ENCODE data around the gene MRPL40. TPM values are rescaled to one million over a fixed set of nuclear protein-coding genes. Genes with fewer than 3 reads are reported as not detected.

MRPL40 gene
- total RNA-seq, 4 donors from 2014 or later = 19.6 to 33.9 (median 23.4) TPM

- intact Hi-C loops (cut with DNase I; ENCODE audit: low total_unique reads) = no loop called here
- TF ChIP-seq CTCF (IDR thresholded peaks at IDR 0.05) = no peak
- TF ChIP-seq POLR2A (IDR thresholded peaks at IDR 0.05) = no peak
- WGBS, 2 donors = 61 to 82% methylated on average over 4 of the region's 4 CpGs
- DNase-seq (ENCODE audit: low spot score in 2 of 2) = peak in 1 of 2 donors; percentile 34
- no peak overlapping the region for H3K4me3 ChIP-seq (ENCODE audit: low read depth, poor library complexity, severe bottlenecking)
Observed at GRCh38 chr22:19455585-19456370, 23.4 kb downstream of the MRPL40 start.

GRCh38 chr22:19456541-19456940 is 24.2 kb downstream of the MRPL40 start:
- DNase-seq (ENCODE audit: low spot score in 2 of 2) = peak in 1 of 2 donors; percentile 61
- WGBS, 2 donors = 91% methylated on average over 10 of the region's 10 CpGs
- no peak overlapping the region for H3K4me3 ChIP-seq (ENCODE audit: low read depth, poor library complexity, severe bottlenecking)
- TF ChIP-seq CTCF (IDR thresholded peaks at IDR 0.05) (no peak), POLR2A (IDR thresholded peaks at IDR 0.05) (no peak)
- intact Hi-C loops (cut with DNase I; ENCODE audit: low total_unique reads) = no loop called here

- WGBS, 2 donors = 90 to 93% methylated on average over 8 of the region's 8 CpGs
- intact Hi-C loops (cut with DNase I; ENCODE audit: low total_unique reads) = no loop called here
- no peak for TF ChIP-seq POLR2A (IDR thresholded peaks at IDR 0.05)
- TF ChIP-seq CTCF (IDR thresholded peaks at IDR 0.05) = no peak
Observed at GRCh38 chr22:19457828-19458428, 25.6 kb downstream of the MRPL40 start.

GRCh38 chr22:19460036-19460435 is 27.7 kb downstream of the MRPL40 start:
- WGBS, 2 donors = 76 to 78% methylated on average over 2 of the region's 2 CpGs
- TF ChIP-seq POLR2A (IDR thresholded peaks at IDR 0.05) (no peak), CTCF (IDR thresholded peaks at IDR 0.05) (no peak)
- intact Hi-C loops (cut with DNase I; ENCODE audit: low total_unique reads) = no loop called here
- no peak overlapping the region for H3K4me3 ChIP-seq (ENCODE audit: low read depth, poor library complexity, severe bottlenecking)
- DNase-seq (ENCODE audit: low spot score in 2 of 2) = peak in 1 of 2 donors; percentile 3

More at GRCh38 chr22:19457828-19458428, 25.6 kb downstream of the MRPL40 start:
- peak in 1 of 2 donors; percentile 69 for DNase-seq (ENCODE audit: low spot score in 2 of 2)
- H3K4me3 ChIP-seq (ENCODE audit: low read depth, poor library complexity, severe bottlenecking) = no peak overlapping the region

- TF ChIP-seq POLR2A (IDR thresholded peaks at IDR 0.05) (no peak), CTCF (IDR thresholded peaks at IDR 0.05) (no peak)
Observed at GRCh38 chr22:19461506-19461905, 29.2 kb downstream of the MRPL40 start.

More at GRCh38 chr22:19461506-19461905, 29.2 kb downstream of the MRPL40 start:
- DNase-seq (ENCODE audit: low spot score in 2 of 2) = no peak
- no peak overlapping the region for H3K4me3 ChIP-seq (ENCODE audit: low read depth, poor library complexity, severe bottlenecking)
- intact Hi-C loops (cut with DNase I; ENCODE audit: low total_unique reads) = no loop called here
- WGBS, 2 donors = 94 to 98% methylated on average over 1 of the region's 1 CpG
